Spleen (tissue), 11 donors: ENCODE results near the gene TMEM37. TPM values are rescaled to one million over a fixed set of nuclear protein-coding genes. Genes with fewer than 3 reads are reported as not detected.

Source experiments
- DNase-seq: peaks from one replicate; pipeline ENCODE4 v3.0.0-alpha.2; 2020
- H3K27ac ChIP-seq, 8 donors: fragments of 200-600 bp; sonication (generic) in 7 of 8; 1 replicate in 4 of 8; 2 replicates in 4 of 8; pipeline versions ENCODE4 v1.5.0 to v1.8.0; 2016 to 2021; ENCODE audit warnings: inconsistent platforms in 4 of 8, mild to moderate bottlenecking in 4 of 8, moderate library complexity in 1 of 8
- H3K27me3 ChIP-seq, 7 donors: fragments of 200-600 bp; sonication (generic) in 6 of 7; replicated peaks in 1 of 7; 1 replicate in 4 of 7; 2 replicates in 3 of 7; pipeline versions ENCODE4 v1.5.0 to v1.8.0; 2016 to 2021; ENCODE audit warnings: inconsistent platforms in 3 of 7, mild to moderate bottlenecking in 1 of 7
- H3K36me3 ChIP-seq, 6 donors: fragments of 200-600 bp; sonication (generic) in 5 of 6; 1 replicate in 4 of 6; 2 replicates in 2 of 6; pipeline versions ENCODE4 v1.5.0 to v1.8.0; 2016 to 2021; ENCODE audit warnings: inconsistent platforms in 2 of 6
- H3K4me1 ChIP-seq, 6 donors: fragments of 200-600 bp; sonication (generic) in 5 of 6; 1 replicate in 3 of 6; 2 replicates in 3 of 6; pipeline versions ENCODE4 v1.5.0 to v1.8.0; 2016 to 2021; ENCODE audit warnings: inconsistent platforms in 3 of 6
- H3K4me3 ChIP-seq, 8 donors: fragments of 200-600 bp; sonication (generic) in 7 of 8; 1 replicate in 4 of 8; 2 replicates in 4 of 8; pipeline versions ENCODE4 v1.5.0 to v1.8.0; 2016 to 2021; ENCODE audit warnings: inconsistent platforms in 4 of 8, mild to moderate bottlenecking in 4 of 8, moderate library complexity in 2 of 8
- H3K9me3 ChIP-seq, 8 donors: fragments of 200-600 bp; sonication (generic) in 7 of 8; 1 replicate in 4 of 8; 2 replicates in 4 of 8; pipeline versions ENCODE4 v1.5.0 to v1.8.0; 2016 to 2021; ENCODE audit warnings: inconsistent platforms in 4 of 8
- CTCF ChIP-seq, 11 experiments: fragments of 200-600 bp in 7 of 11; fragments of 450-650 bp in 4 of 11; sonication (generic) in 4 of 11; IDR thresholded peaks in 8 of 11; conservative IDR thresholded peaks in 3 of 11; 1 replicate in 7 of 11; 2 replicates in 4 of 11; pipeline versions ENCODE4 v1.4.0 to v1.8.0; 2016 to 2021; ENCODE audit warnings: antibody characterized with exemption in 11 of 11, inconsistent platforms in 4 of 11, mild to moderate bottlenecking in 1 of 11
- POLR2A ChIP-seq, 3 donors: fragments of 450-650 bp; IDR thresholded peaks; one replicate each; pipeline ENCODE4 v1.5.1; 2017; ENCODE audit warnings: antibody characterized with exemption in 3 of 3, mild to moderate bottlenecking in 1 of 3
- POLR2AphosphoS5 ChIP-seq, 3 donors: sonication (generic); formaldehyde crosslinking; IDR thresholded peaks; one replicate each; pipeline ENCODE4 v1.5.1; 2017; ENCODE audit warnings: antibody characterized with exemption in 3 of 3
- WGBS, 5 donors: extraction: QIAGEN DNeasy Blood & Tissue Kit in 3 of 5; methylation state at CpG; one replicate each; pipeline versions ENCODE4 v1.1.5 to v1.1.7; 2013 to 2018; 5-methylcytosine and 5-hydroxymethylcytosine counted together
- intact Hi-C: fragments of 100-400 bp; cut with DNase I; formaldehyde crosslinking; loops from one replicate; pipeline ENCODE4 v1.15.0; 2023; ENCODE audit warnings: low total_unique reads
- polyA plus RNA-seq, 3 donors: library from polyadenylated mRNA; stranded (reverse); fragments of 200-250 nt; gene quantifications; one replicate each; pipeline ENCODE4 v1.2.1, GENCODE V29; 2013
- total RNA-seq, 7 donors: library from RNA; depleted of rRNA in 3 of 7; stranded (reverse); fragments of >200 nt in 3 of 7; fragmentation: NEBNext Ultra II Directional in 4 of 7; extraction: Animal tissue kit (Norgen Biotek cat#: 25700) in 4 of 7; gene quantifications; one replicate each; pipeline versions ENCODE4 v1.1.0 to v1.2.1, GENCODE V29; 2016 to 2021
- donor health status: healthy with polysubstance abuse.
- donor health status: DM: no; HTN: no; CAD: no; lungs with moderate emphysema.
- donor health status: DM: no; HTN: no; CAD: no.
- donor health status: Bipolar disorder and iron deficiency.
- donor health status: healthy.
- donor health status: DM: no; HTN: no; CAD: no.
- donor health status: DM: yes; HTN: yes; CAD: no.

TMEM37 gene
- total and polyA plus RNA-seq, 10 donors = 5.9 to 53.2 (median 25.1) TPM

GRCh38 chr2:119484834-119485233 lies 53.2 kb downstream of the TMEM37 start:
- Histone ChIP-seq H3K4me3 (no peak overlapping the region), H3K36me3 (no peaks in the 10 kb centered on the region), H3K4me1 (peaks cover 0 to 13% (median 1%) of the 10 kb centered on the region in 6 donors), H3K27me3 (peaks cover 0 to 56% (median 0%) of the 10 kb centered on the region in 7 donors), H3K27ac (no peak overlapping the region), H3K9me3 (no peaks in the 10 kb centered on the region)
- intact Hi-C loops = no loop called here
- WGBS, 5 donors = 68 to 91% (median 82%) methylated on average over 6 of the region's 6 CpGs
- no peak for DNase-seq
- TF ChIP-seq POLR2AphosphoS5 (IDR thresholded peaks at IDR 0.05) = no peak
- TF ChIP-seq POLR2A (IDR thresholded peaks at IDR 0.05) = no peak
- TF ChIP-seq CTCF (IDR thresholded peaks at IDR 0.05 in 8 of 11, conservative IDR thresholded peaks at IDR 0.05 in 3 of 11) = no peak

GRCh38 chr2:119485336-119486110 lies 53.9 kb downstream of the TMEM37 start:
- Histone ChIP-seq H3K27me3 (peaks cover 0 to 56% (median 0%) of the 10 kb centered on the region in 7 donors), H3K36me3 (no peaks in the 10 kb centered on the region), H3K4me1 (peaks cover 0 to 13% (median 1%) of the 10 kb centered on the region in 6 donors), H3K4me3 (no peak overlapping the region), H3K9me3 (no peaks in the 10 kb centered on the region), H3K27ac (no peak overlapping the region)
- no peak for TF ChIP-seq POLR2AphosphoS5 (IDR thresholded peaks at IDR 0.05)
- TF ChIP-seq CTCF (IDR thresholded peaks at IDR 0.05 in 8 of 11, conservative IDR thresholded peaks at IDR 0.05 in 3 of 11) = no peak
- TF ChIP-seq POLR2A (IDR thresholded peaks at IDR 0.05) = no peak
- DNase-seq = no peak
- WGBS, 5 donors = 79 to 92% (median 82%) methylated on average over 12 of the region's 12 CpGs
- intact Hi-C loops = no loop called here

GRCh38 chr2:119486196-119486827 lies 54.7 kb downstream of the TMEM37 start:
- no peak overlapping the region for H3K27ac ChIP-seq
- 78 to 92% (median 89%) methylated on average over 10 of the region's 10 CpGs for WGBS, 5 donors
- peaks cover 0 to 13% (median 1%) of the 10 kb centered on the region in 6 donors for H3K4me1 ChIP-seq
- TF ChIP-seq POLR2A (IDR thresholded peaks at IDR 0.05) (no peak), POLR2AphosphoS5 (IDR thresholded peaks at IDR 0.05) (no peak), CTCF (IDR thresholded peaks at IDR 0.05 in 8 of 11, conservative IDR thresholded peaks at IDR 0.05 in 3 of 11) (no peak)
- H3K27me3 ChIP-seq = peaks cover 0 to 50% (median 0%) of the 10 kb centered on the region in 7 donors
- intact Hi-C loops = no loop called here
- DNase-seq = no peak
- H3K4me3 ChIP-seq = no peak overlapping the region
- H3K36me3 ChIP-seq = no peaks in the 10 kb centered on the region
- H3K9me3 ChIP-seq = no peaks in the 10 kb centered on the region

GRCh38 chr2:119486886-119487285 lies 55.2 kb downstream of the TMEM37 start:
- 50 to 82% (median 64%) methylated on average over 7 of the region's 7 CpGs for WGBS, 5 donors

More at GRCh38 chr2:119486886-119487285, 55.2 kb downstream of the TMEM37 start:
- intact Hi-C loops = no loop called here
- DNase-seq = no peak
- Histone ChIP-seq H3K9me3 (no peaks in the 10 kb centered on the region), H3K4me3 (no peak overlapping the region), H3K36me3 (no peaks in the 10 kb centered on the region), H3K4me1 (peaks cover 0 to 13% (median 1%) of the 10 kb centered on the region in 6 donors), H3K27ac (no peak overlapping the region), H3K27me3 (peaks cover 0 to 47% (median 0%) of the 10 kb centered on the region in 7 donors)
- TF ChIP-seq POLR2AphosphoS5 (IDR thresholded peaks at IDR 0.05) (no peak), CTCF (IDR thresholded peaks at IDR 0.05 in 8 of 11, conservative IDR thresholded peaks at IDR 0.05 in 3 of 11) (no peak), POLR2A (IDR thresholded peaks at IDR 0.05) (no peak)
